OCI-LY7 (cell line): ENCODE measurements around the gene SKP1. TPM values are rescaled to one million over a fixed set of nuclear protein-coding genes. Genes with fewer than 3 reads are reported as not detected.

Source experiments
- Bru-seq: library from RNA; stranded (reverse); fragments of 400-500 nt; gene quantifications from one replicate; lab custom pipeline; 2021; lab: Mats Ljungman, UMichigan
- BruChase-seq, 2 experiments: library from RNA; stranded (reverse); fragments of 400-500 nt; gene quantifications; one replicate each; lab custom pipeline; 2021; lab: Mats Ljungman, UMichigan
- BruUV-seq: library from RNA; stranded (reverse); fragments of 400-500 nt; replicated peaks from 2 replicates; lab custom pipeline; 2021; lab: Mats Ljungman, UMichigan
- CTCF ChIA-PET: fragments of 300-600 bp; sonication (Branson Sonifier 250); formaldehyde crosslinking; loops from one replicate; lab custom pipeline; 2022; ENCODE audit warnings: antibody characterized with exemption; ENCODE audit not compliant: unreplicated experiment; lab: Charles Lee
- POLR2A ChIA-PET: fragments of 300-600 bp; sonication (Branson Sonifier 250); formaldehyde crosslinking; loops from one replicate; lab custom pipeline; 2022; ENCODE audit warnings: antibody characterized with exemption; lab: Charles Lee
- DNase-seq: peaks from one replicate; pipeline ENCODE4 v3.0.0-alpha.2; 2015; ENCODE audit warnings: low spot score
- H2AFZ ChIP-seq: fragments of 200-600 bp; sonication (generic), shearing (Covaris generic); 2 replicates; pipeline ENCODE4 v1.6.1; 2014; ENCODE audit warnings: mild to moderate bottlenecking, antibody characterized with exemption, low read length, moderate library complexity
- H3K27ac ChIP-seq: fragments of 200-600 bp; sonication (generic); 2 replicates; pipeline ENCODE4 v1.5.1; 2014; ENCODE audit warnings: mixed run types, low read depth, mild to moderate bottlenecking, moderate library complexity, low read length, inconsistent platforms; ENCODE audit not compliant: poor library complexity, severe bottlenecking
- H3K36me3 ChIP-seq: fragments of 200-600 bp; sonication (generic); 2 replicates; pipeline ENCODE4 v1.6.1; 2014; ENCODE audit warnings: mild to moderate bottlenecking, antibody characterized with exemption, low read length, moderate library complexity, mixed read lengths; ENCODE audit not compliant: insufficient read depth
- H3K4me1 ChIP-seq: fragments of 200-600 bp; sonication (generic); 2 replicates; pipeline ENCODE4 v1.5.1; 2014; ENCODE audit warnings: mild to moderate bottlenecking, low read length; ENCODE audit not compliant: insufficient read depth, poor library complexity, severe bottlenecking
- H3K4me2 ChIP-seq: fragments of 200-600 bp; sonication (generic); 2 replicates; pipeline ENCODE4 v1.6.1; 2014; ENCODE audit warnings: mild to moderate bottlenecking, low read length
- H3K4me3 ChIP-seq: fragments of 200-600 bp; sonication (generic); 2 replicates; pipeline ENCODE4 v1.5.1; 2014; ENCODE audit warnings: mild to moderate bottlenecking, low read depth, low read length; ENCODE audit not compliant: poor library complexity, severe bottlenecking
- H3K79me2 ChIP-seq: fragments of 200-600 bp; sonication (generic); 2 replicates; pipeline ENCODE4 v1.6.1; 2016; ENCODE audit warnings: low read depth, mild to moderate bottlenecking, low read length, moderate library complexity, mixed read lengths; ENCODE audit not compliant: insufficient read depth
- H3K9me2 ChIP-seq: fragments of 200-600 bp; sonication (generic); 2 replicates; pipeline ENCODE4 v1.6.1; 2016; ENCODE audit warnings: mild to moderate bottlenecking, low read length, mixed read lengths; ENCODE audit not compliant: insufficient read depth
- H3K9me3 ChIP-seq: fragments of 200-600 bp; sonication (generic); 2 replicates; pipeline ENCODE4 v1.6.1; 2014; ENCODE audit warnings: mild to moderate bottlenecking, mixed run types, low read length, mixed read lengths
- H4K20me1 ChIP-seq: fragments of 200-600 bp; sonication (generic); 2 replicates; pipeline ENCODE4 v1.6.1; 2014; ENCODE audit warnings: mild to moderate bottlenecking, antibody characterized with exemption, low read length, moderate library complexity, mixed read lengths; ENCODE audit not compliant: insufficient read depth
- CTCF ChIP-seq: fragments of 200-600 bp; sonication (generic); conservative IDR thresholded peaks from 2 replicates; pipeline ENCODE4 v1.5.1; 2014; ENCODE audit warnings: mild to moderate bottlenecking, antibody characterized with exemption, low read length, moderate library complexity, mixed read lengths
- EZH2phosphoT487 ChIP-seq: fragments of 200-600 bp; sonication (generic); IDR thresholded peaks from 2 replicates; pipeline ENCODE4 v1.6.1; 2018; ENCODE audit warnings: low read depth, borderline replicate concordance, mild to moderate bottlenecking, mixed run types, antibody characterized with exemption, low read length, moderate library complexity, mixed read lengths
- intact Hi-C: fragments of 100-400 bp; cut with micrococcal nuclease; formaldehyde crosslinking; loops from one replicate; pipeline ENCODE4 v1.10.0; 2022; ENCODE audit not compliant: unreplicated experiment
- long read RNA-seq: library from polyadenylated mRNA; stranded (forward); transcript quantifications from one replicate; pipeline ENCODE4 v2.0.0, GENCODE V29; 2022
- total RNA-seq, 2 experiments: library from RNA; depleted of rRNA in 1 of 2; stranded (reverse); fragments of >200 nt in 1 of 2; shearing (Covaris generic) in 1 of 2; gene quantifications; 2 replicates each; pipeline ENCODE4 v1.2.3, GENCODE V29; 2014 to 2022

SKP1 gene
- total RNA-seq (2014; rRNA removed; shearing (Covaris generic)) (129 and 142 TPM in 2 replicates), total RNA-seq (2022) (188 and 204 TPM in 2 replicates), Bru-seq, nascent RNA (percentile 89 among the genes with signal in this experiment), BruChase-seq, experiment 1, labeled RNA remaining after a 6-hour chase (percentile 95 among the genes with signal in this experiment), BruChase-seq, experiment 2, labeled RNA remaining after a 2-hour chase (percentile 89 among the genes with signal in this experiment)
- long read RNA-seq, full-length matches to known transcripts: 479 of 506 reads
- long read RNA-seq, partial matches to known transcripts: 11 of 506 reads
- long read RNA-seq, other reads (novel, unspliced or antisense): 16 of 506 reads

DNA sequence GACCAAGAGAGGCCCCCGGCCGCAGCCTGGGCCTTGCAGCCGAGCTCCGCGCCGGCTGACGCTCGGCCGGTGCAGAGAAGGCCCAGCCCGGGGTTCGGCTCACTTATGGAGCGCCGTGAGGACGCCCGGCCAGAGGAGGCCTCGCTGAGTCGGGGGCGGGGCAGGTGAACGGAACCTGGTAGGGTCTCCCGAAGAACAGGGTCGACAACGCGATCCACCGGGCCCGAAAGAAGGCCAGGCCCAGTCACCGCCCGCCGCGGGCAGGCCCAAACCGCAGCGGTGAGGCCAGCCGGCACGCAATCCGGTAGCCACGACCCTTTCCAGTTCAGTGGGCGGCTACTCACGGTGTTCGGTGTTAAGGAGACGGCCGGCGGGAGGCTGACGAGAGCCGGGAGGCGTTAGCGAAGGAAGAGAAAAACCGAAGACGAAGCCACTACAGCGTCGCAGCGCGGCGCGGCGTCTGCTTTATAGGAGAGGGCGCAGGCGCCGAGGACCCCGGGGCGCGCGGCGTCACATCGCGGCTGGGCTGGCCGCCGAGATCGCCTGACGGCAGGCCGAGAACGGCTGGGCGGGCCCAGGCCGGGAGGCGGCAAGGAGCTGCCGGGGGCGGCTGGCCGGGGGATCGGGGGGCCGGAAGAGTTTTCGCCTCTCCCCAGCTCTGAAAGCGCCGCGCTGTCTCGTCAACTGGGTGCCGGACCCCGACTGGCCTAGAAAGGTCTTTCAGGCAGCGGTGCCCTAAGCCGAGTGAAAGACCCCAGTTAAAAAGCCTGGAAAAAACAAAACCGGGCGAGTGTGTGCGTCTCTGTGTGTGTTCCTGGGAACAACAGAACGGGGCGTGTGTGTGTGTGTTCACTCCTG is at the start of gene SKP1:
Gene SKP1 (minus strand): TSS at position 440 of the 858 bp plus-strand sequence. CDS start 2,928 bp downstream, outside the sequence.
- POLR2A ChIA-PET: interaction anchor here (0.5 to 3.3 kb wide), 17 partner anchors 11 to 725 kb away, joined by 3 to 22 read pairs (median 4); partner anchors contain the start of genes PPP2CA and UBE2B

DNA sequence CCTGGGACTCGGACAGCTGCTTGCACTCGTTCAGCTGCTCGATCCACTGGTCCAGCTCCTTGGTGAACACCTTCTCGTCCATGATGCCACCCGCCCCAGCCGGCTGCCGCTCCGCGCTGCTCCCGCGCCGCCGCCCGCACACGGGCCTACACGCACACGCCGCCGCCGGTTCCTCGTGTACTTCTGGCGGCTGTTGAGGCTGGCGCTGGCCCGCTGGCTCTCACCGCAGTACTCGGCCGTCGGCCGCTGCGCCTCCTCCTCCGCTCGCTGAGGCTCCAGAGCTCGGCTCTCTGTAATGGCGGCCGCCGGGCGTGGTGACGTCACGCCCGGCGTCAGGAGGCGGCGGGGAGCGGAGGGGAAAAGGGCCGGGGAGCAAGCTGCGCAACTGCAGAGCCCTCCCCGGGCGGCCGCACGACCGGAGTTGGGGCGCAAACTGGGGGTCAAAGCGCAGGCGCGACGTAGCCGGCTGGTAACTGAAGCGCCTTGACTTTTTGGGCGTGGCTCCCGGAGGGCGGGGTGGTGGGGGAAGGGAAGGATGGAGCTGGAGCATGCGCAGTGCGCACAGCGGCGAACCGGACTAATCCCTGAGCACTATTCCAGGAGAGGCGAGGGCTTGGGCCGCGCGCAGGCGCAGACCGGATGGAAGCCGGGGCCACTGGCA is 49.2 kb upstream of the SKP1 start, which contains the start of gene PPP2CA:
Gene PPP2CA (minus strand): TSS at position 294 of the 661 bp plus-strand sequence. CDS start 212 bp downstream, at position 82.
- peaks cover 57% of the 10 kb centered on the region for H3K79me2 ChIP-seq
- CTCF ChIA-PET: interaction anchor here (0.6 kb wide), 1 partner anchor 537 kb away, joined by 3 read pairs; no protein-coding TSS in a partner anchor
- H3K36me3 ChIP-seq: peaks cover 44% of the 10 kb centered on the region
- TF ChIP-seq EZH2phosphoT487: no peak
- TF ChIP-seq CTCF: no peak
- no TSS peak for BruUV-seq
- peak within 1 kb of the TSS; percentile 93 for H3K4me3 ChIP-seq
- no peaks in the 10 kb centered on the region for H3K9me3 ChIP-seq
- intact Hi-C loops: loop anchor here (2.0 to 5.0 kb wide), 3 partner anchors 49 to 511 kb away; partner anchors contain the start of genes CAMLG, SKP1 and UBE2B
- no peaks in the 10 kb centered on the region for H3K9me2 ChIP-seq
- peak within 1 kb of the TSS; percentile 89 for H3K4me2 ChIP-seq
- POLR2A ChIA-PET: interaction anchor here (0.6 to 7.1 kb wide), 18 partner anchors 9 to 828 kb away, joined by 3 to 69 read pairs (median 6); partner anchors contain the start of genes SKP1 and UBE2B
- H2AFZ ChIP-seq: peak within 1 kb of the TSS; percentile 92
- peak; percentile 96 for DNase-seq
- peak within 1 kb of the TSS; percentile 88 for H3K27ac ChIP-seq
- H3K4me1 ChIP-seq: peaks cover 34% of the 10 kb centered on the region
- peaks cover 34% of the 10 kb centered on the region for H4K20me1 ChIP-seq

More for the DNA sequence above, at the start of gene SKP1:
- Histone ChIP-seq H3K4me1 (peaks cover 23% of the 10 kb centered on the region), H2AFZ (peak within 1 kb of the TSS; percentile 76), H3K36me3 (peaks cover 25% of the 10 kb centered on the region), H3K79me2 (peaks cover 37% of the 10 kb centered on the region), H3K4me3 (peak within 1 kb of the TSS; percentile 89), H3K4me2 (peak within 1 kb of the TSS; percentile 96), H3K27ac (peak within 1 kb of the TSS; percentile 75), H4K20me1 (peaks cover 25% of the 10 kb centered on the region), H3K9me3 (no peaks in the 10 kb centered on the region), H3K9me2 (no peaks in the 10 kb centered on the region)
- DNase-seq: peak; percentile 89
- BruUV-seq: no TSS peak
- CTCF ChIA-PET: interaction anchor here (0.6 kb wide), 1 partner anchor 112 kb away, joined by 3 read pairs; no protein-coding TSS in a partner anchor
- intact Hi-C loops: loop anchor here (2.0 kb wide), 3 partner anchors 50 to 350 kb away; partner anchors contain the start of genes PPP2CA and UBE2B
- TF ChIP-seq CTCF: no peak
- no peak for TF ChIP-seq EZH2phosphoT487
